Fibroblast of lung (primary cell): ENCODE results near the gene SAP30BP. TPM values are rescaled to one million over a fixed set of nuclear protein-coding genes. Genes with fewer than 3 reads are reported as not detected.

Experiments
- DNase-seq, 2 donors: peaks; one replicate each; pipeline versions ENCODE4 v3.0.0 to v3.0.0-alpha.2; 2010; ENCODE audit warnings: low read depth in 2 of 2
- H2AFZ ChIP-seq: 2 replicates; pipeline ENCODE4 v1.5.1; 2012; ENCODE audit warnings: low read length, control low read depth, inconsistent platforms
- H3K27ac ChIP-seq: 2 replicates; pipeline ENCODE4 v1.5.1; 2011; ENCODE audit warnings: low read length, control low read depth; ENCODE audit not compliant: insufficient read depth
- H3K27me3 ChIP-seq: 2 replicates; pipeline ENCODE4 v1.5.1; 2011; ENCODE audit warnings: mild to moderate bottlenecking, low read length; ENCODE audit not compliant: control insufficient read depth, insufficient read depth
- H3K36me3 ChIP-seq: 2 replicates; pipeline ENCODE4 v1.5.1; 2011; ENCODE audit warnings: low read length; ENCODE audit not compliant: control insufficient read depth, insufficient read depth
- H3K4me1 ChIP-seq: 2 replicates; pipeline ENCODE4 v1.5.1; 2011; ENCODE audit warnings: low read length; ENCODE audit not compliant: control insufficient read depth, insufficient read depth; ENCODE audit errors: extremely low read depth
- H3K4me2 ChIP-seq: 2 replicates; pipeline ENCODE4 v1.5.1; 2011; ENCODE audit warnings: low read length, control low read depth; ENCODE audit not compliant: insufficient read depth; ENCODE audit errors: extremely low read depth
- H3K4me3 ChIP-seq, 4 experiments: fragments of 200-600 bp in 1 of 4; sonication (generic) in 1 of 4; replicated peaks in 1 of 4; 2 replicates each; pipeline ENCODE4 v1.5.1; 2011 to 2016; ENCODE audit warnings: low read length in 4 of 4, low read depth in 3 of 4, mild to moderate bottlenecking in 3 of 4, control low read depth in 2 of 4, inconsistent platforms in 1 of 4, mixed read lengths in 1 of 4; ENCODE audit not compliant: insufficient read depth in 1 of 4; ENCODE audit errors: control extremely low read depth in 1 of 4
- H3K79me2 ChIP-seq: 2 replicates; pipeline ENCODE4 v1.5.1; 2012; ENCODE audit warnings: mild to moderate bottlenecking, low read length, inconsistent platforms; ENCODE audit not compliant: control insufficient read depth, insufficient read depth
- H3K9ac ChIP-seq: 2 replicates; pipeline ENCODE4 v1.5.1; 2011; ENCODE audit warnings: mild to moderate bottlenecking, low read length, control low read depth; ENCODE audit not compliant: insufficient read depth
- H3K9me3 ChIP-seq: 2 replicates; pipeline ENCODE4 v1.5.1; 2012; ENCODE audit warnings: low read depth, low read length; ENCODE audit not compliant: control insufficient read depth, insufficient read depth
- H4K20me1 ChIP-seq: 2 replicates; pipeline ENCODE4 v1.5.1; 2011; ENCODE audit warnings: low read length; ENCODE audit not compliant: control insufficient read depth, insufficient read depth; ENCODE audit errors: extremely low read depth
- CTCF ChIP-seq, 2 donors: IDR thresholded peaks in 1 of 2; conservative IDR thresholded peaks in 1 of 2; 1 replicate in 1 of 2; 2 replicates in 1 of 2; pipeline ENCODE4 v1.5.1; 2011 to 2012; ENCODE audit warnings: low read length in 2 of 2, control low read depth in 1 of 2, inconsistent platforms in 1 of 2, low read depth in 1 of 2, mild to moderate bottlenecking in 1 of 2
- EZH2 ChIP-seq: IDR thresholded peaks from 2 replicates; pipeline ENCODE4 v1.5.1; 2012; ENCODE audit warnings: low read length, control low read depth, mild to moderate bottlenecking; ENCODE audit errors: missing control alignments
- polyA plus RNA-seq, 2 donors: library from polyadenylated mRNA; depleted of rRNA in 1 of 2; stranded (reverse) in 1 of 2; unstranded in 1 of 2; fragments of >200 nt; gene quantifications; 2 replicates each; pipeline ENCODE4 v1.2.1, GENCODE V29; 2011 to 2012; ENCODE audit warnings: missing spikeins in 1 of 2
- total RNA-seq: library from RNA; depleted of rRNA; stranded (reverse); fragments of >200 nt; gene quantifications from 2 replicates; pipeline ENCODE4 v1.2.1, GENCODE V29; 2014

SAP30BP gene
- total and polyA plus RNA-seq, 2 donors (not counting 1 experiment from before 2014, with no cell fraction given), result 43.9 to 61.0 TPM

GRCh38 chr17:75748706-75749105, 81.6 kb downstream of the SAP30BP start:
- no peak overlapping the region for H3K9ac ChIP-seq
- peaks cover 2% of the 10 kb centered on the region for H3K4me1 ChIP-seq
- no peaks in the 10 kb centered on the region for H3K9me3 ChIP-seq
- TF ChIP-seq CTCF (conservative IDR thresholded peaks at IDR 0.05 in 1 of 2, IDR thresholded peaks at IDR 0.05 in 1 of 2; ENCODE audit: low read depth in 1 of 2, low read length in 2 of 2) (no peak), EZH2 (no peak)
- no peak overlapping the region for H3K4me3 ChIP-seq
- H2AFZ ChIP-seq, result no peak overlapping the region
- DNase-seq, result no peak
- no peaks in the 10 kb centered on the region for H3K79me2 ChIP-seq
- H3K4me2 ChIP-seq, result no peak overlapping the region
- H3K27ac ChIP-seq, result no peak overlapping the region
- H3K36me3 ChIP-seq, result no peaks in the 10 kb centered on the region
- no peaks in the 10 kb centered on the region for H4K20me1 ChIP-seq
- H3K27me3 ChIP-seq, result no peaks in the 10 kb centered on the region

DNA sequence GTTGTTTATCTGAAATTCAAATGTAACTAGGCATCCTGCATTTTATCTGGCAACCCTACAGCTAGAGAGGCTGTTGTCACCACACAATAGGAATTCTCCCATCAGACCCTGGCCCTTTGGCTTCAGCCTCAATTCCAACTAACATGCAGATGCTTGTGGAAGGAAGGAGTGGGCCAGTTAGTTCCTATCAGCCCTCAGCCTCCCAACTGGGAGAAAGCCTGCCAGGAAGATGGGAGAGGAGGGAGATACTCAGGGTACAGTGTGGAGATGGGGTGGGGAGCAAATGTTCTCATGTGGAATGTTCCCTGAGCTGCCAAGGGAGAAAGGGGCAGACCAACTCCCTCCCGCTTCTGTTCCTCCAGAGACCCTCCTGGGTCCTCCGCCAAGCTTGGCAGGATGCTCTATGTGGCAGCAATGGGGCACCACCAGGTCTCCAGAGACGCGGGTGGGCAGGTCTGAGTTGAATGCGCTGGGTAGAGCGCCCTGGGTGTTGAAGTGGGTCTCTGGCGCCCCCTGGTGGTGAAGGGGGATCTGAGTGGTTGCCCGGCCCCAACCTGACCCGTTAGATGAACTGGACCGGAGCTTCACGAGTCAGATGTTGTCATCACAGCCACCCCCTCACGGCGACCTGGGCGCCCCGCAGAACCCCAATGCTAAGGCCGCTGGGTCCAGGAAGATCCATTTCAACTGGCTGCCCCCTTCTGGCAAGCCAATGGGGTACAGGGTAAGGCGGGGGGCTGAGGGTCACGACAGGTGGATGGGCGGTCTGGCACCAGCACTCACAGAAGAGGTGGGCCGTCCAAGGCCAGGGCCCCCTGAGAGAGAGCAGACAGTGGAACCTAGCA, 82.6 kb downstream of the SAP30BP start:
- no peaks in the 10 kb centered on the region for H3K36me3 ChIP-seq
- H3K27ac ChIP-seq, result no peak overlapping the region
- no peaks in the 10 kb centered on the region for H3K27me3 ChIP-seq
- H3K4me1 ChIP-seq, result peaks cover 2% of the 10 kb centered on the region
- no peak overlapping the region for H3K9ac ChIP-seq
- TF ChIP-seq EZH2 (no peak), CTCF (conservative IDR thresholded peaks at IDR 0.05 in 1 of 2, IDR thresholded peaks at IDR 0.05 in 1 of 2; ENCODE audit: low read depth in 1 of 2, low read length in 2 of 2) (peak; percentile 75 to 82)
- no peak overlapping the region for H3K4me2 ChIP-seq
- peak overlapping the region; percentile 9 for H2AFZ ChIP-seq
- no peak overlapping the region for H3K4me3 ChIP-seq
- peak; percentile 46 to 60 for DNase-seq
- H3K9me3 ChIP-seq, result no peaks in the 10 kb centered on the region
- no peaks in the 10 kb centered on the region for H3K79me2 ChIP-seq
- no peaks in the 10 kb centered on the region for H4K20me1 ChIP-seq

GRCh38 chr17:75750661-75751423, 83.7 kb downstream of the SAP30BP start:
- no peak overlapping the region for H3K4me2 ChIP-seq
- H3K36me3 ChIP-seq, result no peaks in the 10 kb centered on the region
- peaks cover 2% of the 10 kb centered on the region for H3K4me1 ChIP-seq
- H2AFZ ChIP-seq, result no peak overlapping the region
- no peaks in the 10 kb centered on the region for H3K9me3 ChIP-seq
- no peaks in the 10 kb centered on the region for H3K27me3 ChIP-seq
- TF ChIP-seq CTCF (conservative IDR thresholded peaks at IDR 0.05 in 1 of 2, IDR thresholded peaks at IDR 0.05 in 1 of 2; ENCODE audit: low read depth in 1 of 2, low read length in 2 of 2) (no peak), EZH2 (no peak)
- no peaks in the 10 kb centered on the region for H4K20me1 ChIP-seq
- no peak overlapping the region for H3K4me3 ChIP-seq
- no peaks in the 10 kb centered on the region for H3K79me2 ChIP-seq
- no peak for DNase-seq
- H3K9ac ChIP-seq, result no peak overlapping the region
- H3K27ac ChIP-seq, result no peak overlapping the region
